OCI-LY7 (cell line): ENCODE results near the gene OSBPL3. TPM values are rescaled to one million over a fixed set of nuclear protein-coding genes. Genes with fewer than 3 reads are reported as not detected.

Source experiments
- BruUV-seq: library from RNA; stranded (reverse); fragments of 400-500 nt; replicated peaks from 2 replicates; lab custom pipeline; 2021; lab: Mats Ljungman, UMichigan
- CTCF ChIA-PET: fragments of 300-600 bp; sonication (Branson Sonifier 250); formaldehyde crosslinking; loops from one replicate; lab custom pipeline; 2022; ENCODE audit warnings: antibody characterized with exemption; ENCODE audit not compliant: unreplicated experiment; lab: Charles Lee
- POLR2A ChIA-PET: fragments of 300-600 bp; sonication (Branson Sonifier 250); formaldehyde crosslinking; loops from one replicate; lab custom pipeline; 2022; ENCODE audit warnings: antibody characterized with exemption; lab: Charles Lee
- DNase-seq: peaks from one replicate; pipeline ENCODE4 v3.0.0-alpha.2; 2015; ENCODE audit warnings: low spot score
- H2AFZ ChIP-seq: fragments of 200-600 bp; sonication (generic), shearing (Covaris generic); 2 replicates; pipeline ENCODE4 v1.6.1; 2014; ENCODE audit warnings: mild to moderate bottlenecking, antibody characterized with exemption, low read length, moderate library complexity
- H3K27ac ChIP-seq: fragments of 200-600 bp; sonication (generic); 2 replicates; pipeline ENCODE4 v1.5.1; 2014; ENCODE audit warnings: mixed run types, low read depth, mild to moderate bottlenecking, moderate library complexity, low read length, inconsistent platforms; ENCODE audit not compliant: poor library complexity, severe bottlenecking
- H3K36me3 ChIP-seq: fragments of 200-600 bp; sonication (generic); 2 replicates; pipeline ENCODE4 v1.6.1; 2014; ENCODE audit warnings: mild to moderate bottlenecking, antibody characterized with exemption, low read length, moderate library complexity, mixed read lengths; ENCODE audit not compliant: insufficient read depth
- H3K4me1 ChIP-seq: fragments of 200-600 bp; sonication (generic); 2 replicates; pipeline ENCODE4 v1.5.1; 2014; ENCODE audit warnings: mild to moderate bottlenecking, low read length; ENCODE audit not compliant: insufficient read depth, poor library complexity, severe bottlenecking
- H3K4me2 ChIP-seq: fragments of 200-600 bp; sonication (generic); 2 replicates; pipeline ENCODE4 v1.6.1; 2014; ENCODE audit warnings: mild to moderate bottlenecking, low read length
- H3K4me3 ChIP-seq: fragments of 200-600 bp; sonication (generic); 2 replicates; pipeline ENCODE4 v1.5.1; 2014; ENCODE audit warnings: mild to moderate bottlenecking, low read depth, low read length; ENCODE audit not compliant: poor library complexity, severe bottlenecking
- H3K79me2 ChIP-seq: fragments of 200-600 bp; sonication (generic); 2 replicates; pipeline ENCODE4 v1.6.1; 2016; ENCODE audit warnings: low read depth, mild to moderate bottlenecking, low read length, moderate library complexity, mixed read lengths; ENCODE audit not compliant: insufficient read depth
- H3K9me2 ChIP-seq: fragments of 200-600 bp; sonication (generic); 2 replicates; pipeline ENCODE4 v1.6.1; 2016; ENCODE audit warnings: mild to moderate bottlenecking, low read length, mixed read lengths; ENCODE audit not compliant: insufficient read depth
- H3K9me3 ChIP-seq: fragments of 200-600 bp; sonication (generic); 2 replicates; pipeline ENCODE4 v1.6.1; 2014; ENCODE audit warnings: mild to moderate bottlenecking, mixed run types, low read length, mixed read lengths
- H4K20me1 ChIP-seq: fragments of 200-600 bp; sonication (generic); 2 replicates; pipeline ENCODE4 v1.6.1; 2014; ENCODE audit warnings: mild to moderate bottlenecking, antibody characterized with exemption, low read length, moderate library complexity, mixed read lengths; ENCODE audit not compliant: insufficient read depth
- CTCF ChIP-seq: fragments of 200-600 bp; sonication (generic); conservative IDR thresholded peaks from 2 replicates; pipeline ENCODE4 v1.5.1; 2014; ENCODE audit warnings: mild to moderate bottlenecking, antibody characterized with exemption, low read length, moderate library complexity, mixed read lengths
- EZH2phosphoT487 ChIP-seq: fragments of 200-600 bp; sonication (generic); IDR thresholded peaks from 2 replicates; pipeline ENCODE4 v1.6.1; 2018; ENCODE audit warnings: low read depth, borderline replicate concordance, mild to moderate bottlenecking, mixed run types, antibody characterized with exemption, low read length, moderate library complexity, mixed read lengths
- intact Hi-C: fragments of 100-400 bp; cut with micrococcal nuclease; formaldehyde crosslinking; loops from one replicate; pipeline ENCODE4 v1.10.0; 2022; ENCODE audit not compliant: unreplicated experiment
- total RNA-seq, 2 experiments: library from RNA; depleted of rRNA in 1 of 2; stranded (reverse); fragments of >200 nt in 1 of 2; shearing (Covaris generic) in 1 of 2; gene quantifications; 2 replicates each; pipeline ENCODE4 v1.2.3, GENCODE V29; 2014 to 2022

OSBPL3 gene
- total RNA-seq, 2 experiments from 2014 or later, result 28.7 to 79.9 TPM

DNA sequence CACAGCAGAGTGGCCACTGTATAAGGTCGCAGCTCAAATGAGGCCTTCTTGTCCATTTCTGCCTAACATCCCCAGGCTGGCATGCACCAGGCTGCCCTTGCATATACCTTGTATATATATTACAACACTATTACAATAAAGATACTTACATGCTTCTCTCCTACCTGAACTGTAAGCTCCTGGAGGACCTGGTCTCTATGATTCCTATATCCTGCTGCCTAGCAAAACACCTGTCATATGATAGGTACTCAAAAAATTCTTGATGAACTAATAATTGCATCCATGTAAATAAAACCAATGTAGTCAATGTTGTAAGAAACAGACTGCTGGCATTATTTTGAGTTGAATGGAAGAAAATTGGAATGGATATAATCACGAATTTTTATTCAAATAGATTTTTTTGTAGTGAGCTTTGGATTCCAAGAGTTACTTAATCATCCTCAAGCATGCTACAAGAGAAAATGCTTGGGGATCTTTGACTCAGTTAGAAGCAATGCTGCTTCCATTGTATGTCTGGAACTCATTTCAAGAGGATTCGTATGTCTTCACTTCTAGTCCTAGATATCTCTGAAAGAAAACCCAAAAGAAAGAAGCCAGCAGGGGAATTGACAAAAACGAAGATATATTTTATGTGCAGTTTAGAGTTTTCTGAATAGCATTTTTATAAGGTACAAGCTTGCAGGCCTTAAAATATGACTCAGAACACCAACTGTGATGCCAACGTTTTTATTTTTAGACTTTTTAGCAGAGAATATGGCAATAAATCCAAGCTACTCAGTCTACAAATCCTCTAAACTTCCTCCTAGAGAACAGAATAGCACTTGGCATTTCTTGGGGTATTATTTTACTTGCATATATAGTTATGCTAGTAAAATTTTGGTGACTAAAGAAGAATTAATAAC is 53.1 kb downstream of the OSBPL3 start:
- no peak overlapping the region for H3K4me2 ChIP-seq
- DNase-seq, result no peak
- H3K9me2 ChIP-seq, result no peaks in the 10 kb centered on the region
- BruUV-seq, result no TSS peak
- H3K27ac ChIP-seq, result no peak overlapping the region
- no peak overlapping the region for H2AFZ ChIP-seq
- intact Hi-C loops, result no loop called here
- H4K20me1 ChIP-seq, result peaks cover 16% of the 10 kb centered on the region
- peaks cover 58% of the 10 kb centered on the region for H3K4me1 ChIP-seq
- peaks cover 89% of the 10 kb centered on the region; the same call in 1 of the 2 replicates for H3K79me2 ChIP-seq
- ChIA-PET CTCF (no interaction called here), POLR2A (interaction anchor here (1.1 to 2.8 kb wide), 8 partner anchors 10 to 115 kb away, joined by 3 to 13 read pairs (median 6); no protein-coding TSS in a partner anchor)
- TF ChIP-seq CTCF (no peak), EZH2phosphoT487 (no peak)
- no peak overlapping the region for H3K4me3 ChIP-seq
- peaks cover 47% of the 10 kb centered on the region for H3K36me3 ChIP-seq
- peaks cover 6% of the 10 kb centered on the region; the same call in 1 of the 2 replicates for H3K9me3 ChIP-seq

- ChIA-PET POLR2A (interaction anchor here (0.5 to 1.2 kb wide), 3 partner anchors 9 to 1238 kb away, joined by 4 to 7 read pairs (median 6); no protein-coding TSS in a partner anchor), CTCF (no interaction called here)
- Histone ChIP-seq H3K36me3 (peaks cover 28% of the 10 kb centered on the region), H3K4me3 (no peak overlapping the region), H3K27ac (no peak overlapping the region), H2AFZ (no peak overlapping the region), H3K9me2 (no peaks in the 10 kb centered on the region), H3K4me2 (no peak overlapping the region), H3K4me1 (peaks cover 53% of the 10 kb centered on the region), H4K20me1 (peaks cover 14% of the 10 kb centered on the region), H3K9me3 (peaks cover 12% of the 10 kb centered on the region; the same call in 1 of the 2 replicates), H3K79me2 (peaks cover 89% of the 10 kb centered on the region)
- TF ChIP-seq EZH2phosphoT487, result no peak
- no peak for TF ChIP-seq CTCF
- no TSS peak for BruUV-seq
- DNase-seq, result no peak
- intact Hi-C loops, result no loop called here
Measured at GRCh38 chr7:24924375-24924774, 55.6 kb downstream of the OSBPL3 start.
